ENCODE results near the gene HILPDA. TPM values are rescaled to one million over a fixed set of nuclear protein-coding genes. Genes with fewer than 3 reads are reported as not detected.

HILPDA gene
- total and polyA plus RNA-seq, 2 experiments from 2014 or later: 18.5 to 26.6 TPM

GRCh38 chr7:128442356-128442755 lies 13.3 kb upstream of the HILPDA start:
- Histone ChIP-seq H3K27me3 (replicated peaks; ENCODE audit: insufficient read depth) (no peaks in the 10 kb centered on the region), H2AFZ (no peak overlapping the region), H3K9me2 (ENCODE audit: insufficient read depth) (no peaks in the 10 kb centered on the region), H3K27ac (no peak overlapping the region), H3K4me3 (no peak overlapping the region), H3F3A (ENCODE audit: insufficient read depth) (no peaks in the 10 kb centered on the region), H4K20me1 (ENCODE audit: insufficient read depth) (no peaks in the 10 kb centered on the region), H3K4me2 (ENCODE audit: unreplicated experiment) (no peak overlapping the region), H3K9ac (no peak overlapping the region), H3K36me3 (ENCODE audit: low read depth) (no peaks in the 10 kb centered on the region), H3K79me2 (ENCODE audit: insufficient read depth) (no peaks in the 10 kb centered on the region), H3K4me1 (ENCODE audit: insufficient read depth) (no peaks in the 10 kb centered on the region), H3K9me3 (ENCODE audit: low read depth) (no peaks in the 10 kb centered on the region)
- TF ChIP-seq EZH2phosphoT487 (IDR thresholded peaks at IDR 0.05; ENCODE audit: insufficient read depth, low read depth): no peak
- no peak for TF ChIP-seq EZH2 (IDR thresholded peaks at IDR 0.05; ENCODE audit: insufficient read depth, poor library complexity, severe bottlenecking)
- 95 to 97% methylated on average over 3 of the region's 3 CpGs for WGBS, 2 experiments (ENCODE audit: low coverage in 1 of 2, low lambda C conversion rate in 2 of 2, missing lambda C conversion rate in 2 of 2)
- DNase-seq: no peak
- in situ Hi-C loops (cut with MboI): no loop called here

- H4K20me1 ChIP-seq (ENCODE audit: insufficient read depth): no peaks in the 10 kb centered on the region
- H3F3A ChIP-seq (ENCODE audit: insufficient read depth): no peaks in the 10 kb centered on the region
- in situ Hi-C loops (cut with MboI): no loop called here
- H3K4me1 ChIP-seq (ENCODE audit: insufficient read depth): no peaks in the 10 kb centered on the region
- no peak overlapping the region for H3K4me2 ChIP-seq (ENCODE audit: unreplicated experiment)
- no peaks in the 10 kb centered on the region for H3K9me3 ChIP-seq (ENCODE audit: low read depth)
- H3K9ac ChIP-seq: no peak overlapping the region
- no peak overlapping the region for H3K27ac ChIP-seq
- H3K79me2 ChIP-seq (ENCODE audit: insufficient read depth): no peaks in the 10 kb centered on the region
- H3K9me2 ChIP-seq (ENCODE audit: insufficient read depth): no peaks in the 10 kb centered on the region
- no peaks in the 10 kb centered on the region for H3K27me3 ChIP-seq (replicated peaks; ENCODE audit: insufficient read depth)
- 69 to 77% methylated on average over 7 of the region's 7 CpGs for WGBS, 2 experiments (ENCODE audit: low coverage in 1 of 2, low lambda C conversion rate in 2 of 2, missing lambda C conversion rate in 2 of 2)
- H3K36me3 ChIP-seq (ENCODE audit: low read depth): no peaks in the 10 kb centered on the region
- TF ChIP-seq EZH2phosphoT487 (IDR thresholded peaks at IDR 0.05; ENCODE audit: insufficient read depth, low read depth) (no peak), EZH2 (IDR thresholded peaks at IDR 0.05; ENCODE audit: insufficient read depth, poor library complexity, severe bottlenecking) (no peak)
- H3K4me3 ChIP-seq: no peak overlapping the region
- H2AFZ ChIP-seq: no peak overlapping the region
- no peak for DNase-seq
Observed at GRCh38 chr7:128443831-128444600, 11.7 kb upstream of the HILPDA start.

GRCh38 chr7:128446306-128446705 lies 9.4 kb upstream of the HILPDA start:
- no peak overlapping the region for H3K4me2 ChIP-seq (ENCODE audit: unreplicated experiment)
- H2AFZ ChIP-seq: no peak overlapping the region
- H4K20me1 ChIP-seq (ENCODE audit: insufficient read depth): no peaks in the 10 kb centered on the region
- in situ Hi-C loops (cut with MboI): no loop called here
- no peak overlapping the region for H3K4me3 ChIP-seq
- no peak overlapping the region for H3K27ac ChIP-seq
- H3K9ac ChIP-seq: no peak overlapping the region
- H3K9me2 ChIP-seq (ENCODE audit: insufficient read depth): no peaks in the 10 kb centered on the region
- DNase-seq: no peak
- H3K4me1 ChIP-seq (ENCODE audit: insufficient read depth): no peaks in the 10 kb centered on the region
- no peaks in the 10 kb centered on the region for H3K79me2 ChIP-seq (ENCODE audit: insufficient read depth)
- no peak for TF ChIP-seq EZH2 (IDR thresholded peaks at IDR 0.05; ENCODE audit: insufficient read depth, poor library complexity, severe bottlenecking)
- no peak for TF ChIP-seq EZH2phosphoT487 (IDR thresholded peaks at IDR 0.05; ENCODE audit: insufficient read depth, low read depth)
- H3K36me3 ChIP-seq (ENCODE audit: low read depth): no peaks in the 10 kb centered on the region
- no peaks in the 10 kb centered on the region for H3K27me3 ChIP-seq (replicated peaks; ENCODE audit: insufficient read depth)
- WGBS, 2 experiments (ENCODE audit: low coverage in 1 of 2, low lambda C conversion rate in 2 of 2, missing lambda C conversion rate in 2 of 2): 20 to 29% methylated on average over 5 of the region's 5 CpGs
- no peaks in the 10 kb centered on the region for H3F3A ChIP-seq (ENCODE audit: insufficient read depth)
- no peaks in the 10 kb centered on the region for H3K9me3 ChIP-seq (ENCODE audit: low read depth)

GRCh38 chr7:128447941-128448564 lies 7.6 kb upstream of the HILPDA start:
- Histone ChIP-seq H3K4me3 (no peak overlapping the region), H2AFZ (no peak overlapping the region), H3K4me1 (ENCODE audit: insufficient read depth) (no peaks in the 10 kb centered on the region), H3K27ac (no peak overlapping the region), H3K9ac (no peak overlapping the region), H4K20me1 (ENCODE audit: insufficient read depth) (no peaks in the 10 kb centered on the region), H3K4me2 (ENCODE audit: unreplicated experiment) (no peak overlapping the region), H3K79me2 (ENCODE audit: insufficient read depth) (no peaks in the 10 kb centered on the region), H3K9me2 (ENCODE audit: insufficient read depth) (no peaks in the 10 kb centered on the region), H3K36me3 (ENCODE audit: low read depth) (no peaks in the 10 kb centered on the region), H3K9me3 (ENCODE audit: low read depth) (no peaks in the 10 kb centered on the region), H3K27me3 (replicated peaks; ENCODE audit: insufficient read depth) (no peaks in the 10 kb centered on the region), H3F3A (ENCODE audit: insufficient read depth) (0 out of 2 replicates have a peak, but pooled peaks cover 8% of the 10 kb centered on the region)
- in situ Hi-C loops (cut with MboI): no loop called here
- WGBS, 2 experiments (ENCODE audit: low coverage in 1 of 2, low lambda C conversion rate in 2 of 2, missing lambda C conversion rate in 2 of 2): 94 to 96% methylated on average over 3 of the region's 4 CpGs
- TF ChIP-seq EZH2 (IDR thresholded peaks at IDR 0.05; ENCODE audit: insufficient read depth, poor library complexity, severe bottlenecking) (no peak), EZH2phosphoT487 (IDR thresholded peaks at IDR 0.05; ENCODE audit: insufficient read depth, low read depth) (no peak)
- no peak for DNase-seq
